Smooth muscle cell (in vitro differentiated cells): Measurements from ENCODE around the gene RGMA. TPM values are rescaled to one million over a fixed set of nuclear protein-coding genes. Genes with fewer than 3 reads are reported as not detected.

Source experiments
- DNase-seq: peaks from one replicate; lab custom pipeline; 2025; ENCODE audit not compliant: unreplicated experiment; lab: John Stamatoyannopoulos, UW
- H2AFZ ChIP-seq: fragments of 200-600 bp; sonication (generic); 2 replicates; pipeline ENCODE4 v1.6.0; 2016; ENCODE audit warnings: antibody characterized with exemption, low read depth, mild to moderate bottlenecking
- H3F3A ChIP-seq: fragments of 200-600 bp; sonication (generic); 2 replicates; pipeline ENCODE4 v1.6.0; 2017; ENCODE audit warnings: antibody characterized with exemption, low read depth
- H3K27ac ChIP-seq: fragments of 200-600 bp; sonication (generic); 2 replicates; pipeline ENCODE4 v1.5.1; 2016; ENCODE audit warnings: low read depth, mild to moderate bottlenecking
- H3K27me3 ChIP-seq: fragments of 200-600 bp; sonication (generic); 2 replicates; pipeline ENCODE4 v1.6.1; 2016; ENCODE audit warnings: low read depth, mild to moderate bottlenecking
- H3K36me3 ChIP-seq: fragments of 200-600 bp; sonication (generic); 2 replicates; pipeline ENCODE4 v1.5.1; 2016; ENCODE audit warnings: low read depth
- H3K4me1 ChIP-seq: fragments of 200-600 bp; sonication (generic); 2 replicates; pipeline ENCODE4 v1.5.1; 2016; ENCODE audit warnings: low read depth
- H3K4me2 ChIP-seq: fragments of 200-600 bp; sonication (generic); 2 replicates; pipeline ENCODE4 v1.6.0; 2016; ENCODE audit warnings: mild to moderate bottlenecking
- H3K4me3 ChIP-seq: fragments of 200-600 bp; sonication (generic); 2 replicates; pipeline ENCODE4 v1.5.1; 2016; ENCODE audit warnings: mild to moderate bottlenecking
- H3K79me2 ChIP-seq: fragments of 200-600 bp; sonication (generic); 2 replicates; pipeline ENCODE4 v1.6.0; 2016; ENCODE audit warnings: low read depth, mild to moderate bottlenecking
- H3K9ac ChIP-seq: fragments of 200-600 bp; sonication (generic); 2 replicates; pipeline ENCODE4 v1.6.0; 2016; ENCODE audit warnings: low read depth
- H3K9me3 ChIP-seq: fragments of 200-600 bp; sonication (generic); replicated peaks from 2 replicates; pipeline ENCODE4 v1.5.1; 2016; ENCODE audit warnings: low read depth
- H4K20me1 ChIP-seq: fragments of 200-600 bp; sonication (generic); 2 replicates; pipeline ENCODE4 v1.6.0; 2016; ENCODE audit warnings: low read depth
- CTCF ChIP-seq: fragments of 200-600 bp; sonication (generic); IDR thresholded peaks from 2 replicates; pipeline ENCODE4 v1.5.1; 2017; ENCODE audit warnings: borderline replicate concordance, mild to moderate bottlenecking, antibody characterized with exemption; ENCODE audit not compliant: insufficient read depth, poor library complexity, severe bottlenecking
- WGBS: methylation state at CpG from one replicate; pipeline ENCODE4 v1.1.7; 2016; ENCODE audit warnings: low lambda C conversion rate; 5-methylcytosine and 5-hydroxymethylcytosine counted together
- polyA plus RNA-seq: library from polyadenylated mRNA; unstranded; fragments of >200 nt; fragmentation: Nextera tagmentation; extraction: Ambion mirVana; gene quantifications from 2 replicates; pipeline ENCODE4 v1.2.1, GENCODE V29; 2016
- total RNA-seq: library from RNA; depleted of rRNA; stranded (reverse); fragments of >200 nt; gene quantifications from 2 replicates; pipeline ENCODE4 v1.2.3, GENCODE V29; 2014

The RGMA gene
- total RNA-seq (0.04 TPM in 1 of 2 replicates, not detected in the other), polyA plus RNA-seq (0.35 and 0.72 TPM in 2 replicates)

GRCh38 chr15:93088981-93089726, at the start of gene RGMA:
Gene RGMA, minus strand, starts transcription at chr15:93089211. Its CDS starts 279 bp downstream, at chr15:93088932.
- no peaks in the 10 kb centered on the region for H3K36me3 ChIP-seq
- DNase-seq, result no peak
- H3K79me2 ChIP-seq, result no peaks in the 10 kb centered on the region
- no peak within 1 kb of the TSS for H3K27ac ChIP-seq
- WGBS, result 1% methylated on average over 36 of the region's 92 CpGs
- no peak within 1 kb of the TSS for H2AFZ ChIP-seq
- peak within 1 kb of the TSS; percentile 93 for H3K4me2 ChIP-seq
- peaks cover 97% of the 10 kb centered on the region for H3K27me3 ChIP-seq
- no peaks in the 10 kb centered on the region for H3K4me1 ChIP-seq
- H4K20me1 ChIP-seq, result no peaks in the 10 kb centered on the region
- no peak within 1 kb of the TSS for H3K9ac ChIP-seq
- no peak for TF ChIP-seq CTCF
- H3K4me3 ChIP-seq, result peak within 1 kb of the TSS; percentile 42
- no peaks in the 10 kb centered on the region for H3K9me3 ChIP-seq
- no peaks in the 10 kb centered on the region for H3F3A ChIP-seq

- H3K36me3 ChIP-seq, result no peaks in the 10 kb centered on the region
- WGBS, result 60% methylated on average over 7 of the region's 7 CpGs
- no peaks in the 10 kb centered on the region for H3K79me2 ChIP-seq
- no peaks in the 10 kb centered on the region for H4K20me1 ChIP-seq
- no peak for TF ChIP-seq CTCF
- no peaks in the 10 kb centered on the region for H3K9me3 ChIP-seq
- no peak overlapping the region for H3K4me2 ChIP-seq
- no peak overlapping the region for H3K9ac ChIP-seq
- H3F3A ChIP-seq, result no peaks in the 10 kb centered on the region
- H3K4me1 ChIP-seq, result peaks cover 11% of the 10 kb centered on the region
- no peak overlapping the region for H3K27ac ChIP-seq
- peaks cover 6% of the 10 kb centered on the region for H3K27me3 ChIP-seq
- H2AFZ ChIP-seq, result no peak overlapping the region
- DNase-seq, result no peak
- H3K4me3 ChIP-seq, result no peak overlapping the region
Observed at GRCh38 chr15:93136606-93137005, 47.6 kb upstream of the RGMA start.

- Histone ChIP-seq H4K20me1 (no peaks in the 10 kb centered on the region), H3K4me1 (peaks cover 11% of the 10 kb centered on the region), H3K36me3 (no peaks in the 10 kb centered on the region), H2AFZ (no peak overlapping the region), H3K4me2 (no peak overlapping the region), H3F3A (no peaks in the 10 kb centered on the region), H3K4me3 (no peak overlapping the region), H3K9ac (no peak overlapping the region), H3K79me2 (no peaks in the 10 kb centered on the region), H3K27me3 (peaks cover 6% of the 10 kb centered on the region), H3K27ac (no peak overlapping the region), H3K9me3 (no peaks in the 10 kb centered on the region)
- TF ChIP-seq CTCF, result no peak
- 28% methylated on average over 3 of the region's 3 CpGs for WGBS
- DNase-seq, result no peak
Observed at GRCh38 chr15:93135997-93136397, 47.0 kb upstream of the RGMA start.

- Histone ChIP-seq H3K79me2 (no peaks in the 10 kb centered on the region), H3K9ac (no peak overlapping the region), H4K20me1 (no peaks in the 10 kb centered on the region), H3K4me1 (peaks cover 11% of the 10 kb centered on the region), H3K4me2 (no peak overlapping the region), H2AFZ (no peak overlapping the region), H3F3A (no peaks in the 10 kb centered on the region), H3K27ac (no peak overlapping the region), H3K9me3 (no peaks in the 10 kb centered on the region), H3K27me3 (peaks cover 6% of the 10 kb centered on the region), H3K36me3 (no peaks in the 10 kb centered on the region), H3K4me3 (no peak overlapping the region)
- WGBS, result 85% methylated on average over 3 of the region's 3 CpGs
- TF ChIP-seq CTCF, result no peak
- DNase-seq, result no peak
Observed at GRCh38 chr15:93135459-93135858, 46.4 kb upstream of the RGMA start.
